ENCODE results near the gene ALG10B.
"Not testable (repeated sequence)": the region's sequence is repeated elsewhere in the genome, so short reads cannot be mapped to it uniquely, and the experiment has no call there.

DNA sequence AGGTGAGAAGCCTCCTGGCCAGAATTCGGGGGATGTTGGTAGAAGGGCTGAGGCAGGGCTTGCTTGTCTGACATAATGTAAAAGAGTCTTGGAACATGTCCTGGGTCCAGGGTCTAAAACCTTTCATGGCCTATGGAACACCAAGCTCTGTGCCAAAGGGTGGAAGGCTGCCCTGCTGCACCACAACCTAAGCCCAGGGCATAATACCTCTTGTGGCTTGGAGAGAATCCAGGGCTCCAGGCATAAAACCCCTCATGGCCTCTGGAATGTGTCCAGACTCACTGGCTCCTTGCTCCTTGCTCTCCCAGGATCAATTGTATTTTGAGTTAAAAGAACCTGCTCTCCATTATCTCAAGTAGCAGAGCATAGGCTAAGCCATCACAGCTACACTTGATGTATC, 27.3 kb downstream of the ALG10B start:
- not testable (repeated sequence) for TF ChIP-seq ZNF791 (tag by site-specific recombination; IDR thresholded peaks at IDR 0.05); HOXA7 (CRISPR knock-in tag; IDR thresholded peaks at IDR 0.05; ENCODE audit: borderline replicate concordance); ZNF121 (tag by site-specific recombination; IDR thresholded peaks at IDR 0.05); SP3 (tag by site-specific recombination; IDR thresholded peaks at IDR 0.05); BCL11B (tag by site-specific recombination; IDR thresholded peaks at IDR 0.05; ENCODE audit: low read depth); ZNF23 (tag by site-specific recombination; IDR thresholded peaks at IDR 0.05; ENCODE audit: borderline replicate concordance); ZNF335 (tag by site-specific recombination; conservative IDR thresholded peaks at IDR 0.05); ZBTB21 (tag by site-specific recombination; IDR thresholded peaks at IDR 0.05); ZNF792 (tag by site-specific recombination; IDR thresholded peaks at IDR 0.05); ZNF555 (tag by site-specific recombination; conservative IDR thresholded peaks at IDR 0.05)
- TF ChIP-seq, protein P1, sequence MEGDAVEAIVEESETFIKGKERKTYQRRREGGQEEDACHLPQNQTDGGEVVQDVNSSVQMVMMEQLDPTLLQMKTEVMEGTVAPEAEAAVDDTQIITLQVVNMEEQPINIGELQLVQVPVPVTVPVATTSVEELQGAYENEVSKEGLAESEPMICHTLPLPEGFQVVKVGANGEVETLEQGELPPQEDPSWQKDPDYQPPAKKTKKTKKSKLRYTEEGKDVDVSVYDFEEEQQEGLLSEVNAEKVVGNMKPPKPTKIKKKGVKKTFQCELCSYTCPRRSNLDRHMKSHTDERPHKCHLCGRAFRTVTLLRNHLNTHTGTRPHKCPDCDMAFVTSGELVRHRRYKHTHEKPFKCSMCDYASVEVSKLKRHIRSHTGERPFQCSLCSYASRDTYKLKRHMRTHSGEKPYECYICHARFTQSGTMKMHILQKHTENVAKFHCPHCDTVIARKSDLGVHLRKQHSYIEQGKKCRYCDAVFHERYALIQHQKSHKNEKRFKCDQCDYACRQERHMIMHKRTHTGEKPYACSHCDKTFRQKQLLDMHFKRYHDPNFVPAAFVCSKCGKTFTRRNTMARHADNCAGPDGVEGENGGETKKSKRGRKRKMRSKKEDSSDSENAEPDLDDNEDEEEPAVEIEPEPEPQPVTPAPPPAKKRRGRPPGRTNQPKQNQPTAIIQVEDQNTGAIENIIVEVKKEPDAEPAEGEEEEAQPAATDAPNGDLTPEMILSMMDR (tag by site-specific recombination; IDR thresholded peaks at IDR 0.05): not testable (repeated sequence)
- TF ChIP-seq, protein P2, sequence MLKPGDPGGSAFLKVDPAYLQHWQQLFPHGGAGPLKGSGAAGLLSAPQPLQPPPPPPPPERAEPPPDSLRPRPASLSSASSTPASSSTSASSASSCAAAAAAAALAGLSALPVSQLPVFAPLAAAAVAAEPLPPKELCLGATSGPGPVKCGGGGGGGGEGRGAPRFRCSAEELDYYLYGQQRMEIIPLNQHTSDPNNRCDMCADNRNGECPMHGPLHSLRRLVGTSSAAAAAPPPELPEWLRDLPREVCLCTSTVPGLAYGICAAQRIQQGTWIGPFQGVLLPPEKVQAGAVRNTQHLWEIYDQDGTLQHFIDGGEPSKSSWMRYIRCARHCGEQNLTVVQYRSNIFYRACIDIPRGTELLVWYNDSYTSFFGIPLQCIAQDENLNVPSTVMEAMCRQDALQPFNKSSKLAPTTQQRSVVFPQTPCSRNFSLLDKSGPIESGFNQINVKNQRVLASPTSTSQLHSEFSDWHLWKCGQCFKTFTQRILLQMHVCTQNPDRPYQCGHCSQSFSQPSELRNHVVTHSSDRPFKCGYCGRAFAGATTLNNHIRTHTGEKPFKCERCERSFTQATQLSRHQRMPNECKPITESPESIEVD (tag by site-specific recombination; IDR thresholded peaks at IDR 0.05): not testable (repeated sequence)
- TF ChIP-seq, protein P3, sequence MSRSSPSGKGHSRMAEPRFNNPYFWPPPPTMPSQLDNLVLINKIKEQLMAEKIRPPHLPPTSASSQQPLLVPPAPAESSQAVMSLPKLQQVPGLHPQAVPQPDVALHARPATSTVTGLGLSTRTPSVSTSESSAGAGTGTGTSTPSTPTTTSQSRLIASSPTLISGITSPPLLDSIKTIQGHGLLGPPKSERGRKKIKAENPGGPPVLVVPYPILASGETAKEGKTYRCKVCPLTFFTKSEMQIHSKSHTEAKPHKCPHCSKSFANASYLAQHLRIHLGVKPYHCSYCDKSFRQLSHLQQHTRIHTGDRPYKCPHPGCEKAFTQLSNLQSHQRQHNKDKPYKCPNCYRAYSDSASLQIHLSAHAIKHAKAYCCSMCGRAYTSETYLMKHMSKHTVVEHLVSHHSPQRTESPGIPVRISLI (tag by site-specific recombination; IDR thresholded peaks at IDR 0.05): not testable (repeated sequence)
